GM18868 (cell line): Measurements from ENCODE around the gene ZKSCAN5.
"Not testable (repeated sequence)": the region's sequence is repeated elsewhere in the genome, so short reads cannot be mapped to it uniquely, and the experiment has no call there.

Source experiments
- ATAC-seq: cut with Tn5 transposase; IDR thresholded peaks from one replicate; pipeline ENCODE4 v1.9.1; 2021; ENCODE audit warnings: mild to moderate bottlenecking, moderate library complexity; ENCODE audit not compliant: unreplicated experiment

Gene ZKSCAN5

DNA sequence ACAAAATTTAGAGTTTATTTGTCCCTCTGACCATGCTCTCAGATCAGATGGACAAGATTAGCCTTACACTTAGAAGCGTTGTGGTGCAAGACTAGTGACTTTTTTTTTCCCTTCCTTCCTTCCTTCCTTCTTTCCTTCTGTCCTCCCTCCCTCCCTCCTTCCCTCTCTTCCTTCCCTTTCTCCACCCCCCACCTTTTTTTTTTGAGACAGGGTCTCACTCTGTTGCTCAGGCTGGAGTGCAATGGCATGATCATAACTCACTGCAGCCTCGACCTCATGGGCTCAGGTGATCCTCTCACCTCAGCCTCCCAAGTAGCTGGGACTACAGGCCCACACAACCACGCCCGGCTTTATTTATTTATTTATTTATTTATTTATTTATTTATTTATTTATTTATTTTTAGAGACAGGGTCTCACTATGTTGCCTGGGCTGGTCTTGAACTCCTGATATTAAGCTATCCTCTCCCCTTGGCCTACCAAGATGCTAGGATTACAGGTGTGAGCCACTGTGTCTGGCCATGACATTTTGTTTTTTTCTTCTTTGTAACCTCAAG lies 76.4 kb downstream of the ZKSCAN5 start:
- not testable (repeated sequence) for ATAC-seq
